ENCODE data around the gene UBE2B. TPM values are rescaled to one million over a fixed set of nuclear protein-coding genes. Genes with fewer than 3 reads are reported as not detected.

Gene UBE2B
- total RNA-seq, 1 donor from 2014 or later: 108 TPM

DNA sequence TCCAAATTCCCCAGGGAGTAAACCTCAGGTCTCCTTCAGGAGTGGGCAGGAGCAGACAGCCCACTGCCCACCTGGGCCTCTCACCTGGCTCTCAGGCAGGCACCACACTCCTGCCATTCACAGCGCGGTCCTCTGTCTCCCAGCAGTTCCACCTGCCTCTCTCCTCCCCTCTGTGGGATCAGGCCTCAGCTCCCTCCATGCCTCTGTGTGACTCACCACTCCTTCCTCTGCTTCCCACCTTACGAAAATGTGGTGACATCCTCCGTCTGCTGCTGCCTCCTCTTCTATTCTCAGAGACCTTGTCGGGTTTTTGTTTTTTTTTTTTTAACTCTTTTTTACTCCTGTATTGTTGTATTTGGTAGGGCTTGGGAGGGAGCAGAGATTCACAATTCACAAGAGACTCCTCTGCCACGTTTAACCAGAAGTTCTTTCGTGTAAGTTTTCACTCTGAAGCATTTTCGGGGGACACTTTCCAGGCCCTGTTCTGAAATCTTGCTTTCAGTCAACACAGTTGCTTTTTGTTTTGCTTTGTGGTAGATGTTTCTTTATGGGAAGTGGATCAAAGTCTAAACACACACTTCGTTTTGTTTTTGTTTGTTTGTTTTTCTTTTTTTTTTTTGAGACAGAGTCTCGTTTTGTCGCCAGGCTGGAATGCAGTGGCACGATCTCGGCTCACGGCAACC, 61.4 kb downstream of the UBE2B start:
- H3K4me3 Mint-ChIP-seq: peak overlapping the region; percentile 4
- intact Hi-C loops (cut with micrococcal nuclease): no loop called here
- H3K27me3 Mint-ChIP-seq: peaks cover 9% of the 10 kb centered on the region
- H3K27ac Mint-ChIP-seq: peak overlapping the region; percentile 67
- H3K9me3 Mint-ChIP-seq: no peaks in the 10 kb centered on the region
- no peaks in the 10 kb centered on the region for H3K36me3 Mint-ChIP-seq (ENCODE audit: low read depth)
- peaks cover 23% of the 10 kb centered on the region for H3K4me1 Mint-ChIP-seq
- no peak for DNase-seq

DNA sequence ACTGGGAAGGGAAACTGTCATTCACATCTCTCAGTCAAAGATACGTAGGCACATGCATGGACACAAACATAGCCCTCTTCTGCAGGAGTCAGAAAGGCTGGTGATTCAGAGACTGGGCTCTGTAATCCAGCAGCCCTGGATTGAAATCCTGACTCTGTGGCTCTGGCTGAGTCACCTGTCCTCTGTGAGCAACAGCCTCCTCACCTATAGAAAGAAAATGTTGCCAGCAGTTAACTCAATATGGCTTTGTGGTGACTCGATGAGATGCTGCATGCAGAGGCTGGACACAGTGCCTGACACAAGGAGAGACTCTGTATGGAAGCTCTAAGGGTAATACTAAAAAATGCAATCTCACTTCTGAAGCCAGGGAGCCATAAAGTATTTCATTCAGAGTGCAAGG, 64.2 kb downstream of the UBE2B start:
- Mint-ChIP-seq H3K36me3 (ENCODE audit: low read depth) (no peaks in the 10 kb centered on the region), H3K9me3 (no peaks in the 10 kb centered on the region), H3K27ac (peak overlapping the region; percentile 75), H3K4me3 (no peak overlapping the region), H3K27me3 (no peaks in the 10 kb centered on the region), H3K4me1 (peaks cover 23% of the 10 kb centered on the region)
- DNase-seq: no peak
- intact Hi-C loops (cut with micrococcal nuclease): no loop called here

GRCh38 chr5:134436523-134437339, 65.4 kb downstream of the UBE2B start:
- Mint-ChIP-seq H3K9me3 (no peaks in the 10 kb centered on the region), H3K36me3 (ENCODE audit: low read depth) (no peaks in the 10 kb centered on the region), H3K27me3 (no peaks in the 10 kb centered on the region), H3K4me3 (peak overlapping the region; percentile 39), H3K4me1 (peaks cover 23% of the 10 kb centered on the region), H3K27ac (peak overlapping the region; percentile 85)
- intact Hi-C loops (cut with micrococcal nuclease): loop anchor here (2.0 kb wide), 1 partner anchor 24 kb away; no protein-coding TSS in a partner anchor
- peak; percentile 88 for DNase-seq

DNA sequence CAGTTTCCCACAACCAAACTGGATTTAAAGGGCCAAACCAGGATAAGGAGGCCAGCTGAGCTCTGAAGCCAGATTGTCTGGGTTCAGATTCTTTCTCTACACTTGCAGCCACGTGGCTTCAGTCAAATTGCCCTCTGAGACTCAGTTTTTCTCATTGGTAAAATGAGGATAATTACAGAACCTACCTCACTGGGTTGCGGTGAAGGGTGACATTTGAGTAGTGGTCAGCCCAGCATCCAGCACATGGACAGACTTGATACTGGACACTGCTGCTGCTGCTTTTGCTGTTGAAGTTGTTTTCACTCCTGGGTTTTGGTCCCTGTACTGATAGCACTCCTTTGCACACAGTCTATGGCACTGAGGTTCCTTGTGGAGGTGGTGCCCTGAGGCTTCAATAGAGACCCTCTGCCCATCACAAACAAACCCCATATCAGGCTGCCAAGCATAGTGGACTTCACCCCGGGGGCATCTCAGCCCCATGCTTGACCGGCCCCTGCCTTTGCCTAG, 66.0 kb downstream of the UBE2B start:
- peak overlapping the region; percentile 85 for H3K27ac Mint-ChIP-seq
- H3K36me3 Mint-ChIP-seq (ENCODE audit: low read depth): no peaks in the 10 kb centered on the region
- no peaks in the 10 kb centered on the region for H3K9me3 Mint-ChIP-seq
- no peak for DNase-seq
- no peak overlapping the region for H3K4me3 Mint-ChIP-seq
- intact Hi-C loops (cut with micrococcal nuclease): loop anchor here (2.0 kb wide), 1 partner anchor 25 kb away; no protein-coding TSS in a partner anchor
- peaks cover 19% of the 10 kb centered on the region for H3K4me1 Mint-ChIP-seq
- H3K27me3 Mint-ChIP-seq: no peaks in the 10 kb centered on the region

- no peak for DNase-seq
- Mint-ChIP-seq H3K4me1 (peaks cover 13% of the 10 kb centered on the region), H3K36me3 (ENCODE audit: low read depth) (no peaks in the 10 kb centered on the region), H3K27ac (no peak overlapping the region), H3K9me3 (no peaks in the 10 kb centered on the region), H3K27me3 (no peaks in the 10 kb centered on the region), H3K4me3 (no peak overlapping the region)
- intact Hi-C loops (cut with micrococcal nuclease): loop anchor here (2.0 kb wide), 1 partner anchor 25 kb away; no protein-coding TSS in a partner anchor
These were observed 66.6 kb downstream of the UBE2B start for GRCh38 chr5:134437847-134438581.

- H3K4me3 Mint-ChIP-seq: no peak overlapping the region
- H3K9me3 Mint-ChIP-seq: no peaks in the 10 kb centered on the region
- H3K27me3 Mint-ChIP-seq: no peaks in the 10 kb centered on the region
- no peak overlapping the region for H3K27ac Mint-ChIP-seq
- intact Hi-C loops (cut with micrococcal nuclease): no loop called here
- peaks cover 13% of the 10 kb centered on the region for H3K4me1 Mint-ChIP-seq
- H3K36me3 Mint-ChIP-seq (ENCODE audit: low read depth): no peaks in the 10 kb centered on the region
- no peak for DNase-seq
These were observed 67.4 kb downstream of the UBE2B start for GRCh38 chr5:134438721-134439123.

GRCh38 chr5:134439210-134439654, 67.9 kb downstream of the UBE2B start:
- H3K4me3 Mint-ChIP-seq: no peak overlapping the region
- H3K4me1 Mint-ChIP-seq: peaks cover 13% of the 10 kb centered on the region
- H3K36me3 Mint-ChIP-seq (ENCODE audit: low read depth): no peaks in the 10 kb centered on the region
- intact Hi-C loops (cut with micrococcal nuclease): no loop called here
- H3K27ac Mint-ChIP-seq: no peak overlapping the region
- no peak for DNase-seq
- no peaks in the 10 kb centered on the region for H3K9me3 Mint-ChIP-seq
- no peaks in the 10 kb centered on the region for H3K27me3 Mint-ChIP-seq

- DNase-seq: no peak
- no peak overlapping the region for H3K27ac Mint-ChIP-seq
- H3K27me3 Mint-ChIP-seq: no peaks in the 10 kb centered on the region
- intact Hi-C loops (cut with micrococcal nuclease): no loop called here
- no peaks in the 10 kb centered on the region for H3K9me3 Mint-ChIP-seq
- no peak overlapping the region for H3K4me3 Mint-ChIP-seq
- peaks cover 15% of the 10 kb centered on the region for H3K4me1 Mint-ChIP-seq
- H3K36me3 Mint-ChIP-seq (ENCODE audit: low read depth): no peaks in the 10 kb centered on the region
These were observed 68.9 kb downstream of the UBE2B start for GRCh38 chr5:134440201-134440755.

Other genes with a start within 250 kb of the UBE2B start
- gene SKP1, start 194.6 kb upstream of the UBE2B start, total RNA-seq: 266 and 289 TPM in 2 replicates
- 177 and 199 TPM in 2 replicates for gene PPP2CA, start 145.5 kb upstream of the UBE2B start, total RNA-seq
- 0.76 and 1.3 TPM in 2 replicates for gene CDKL3, start 4.4 kb upstream of the UBE2B start, total RNA-seq
- gene CDKN2AIPNL, start 40.3 kb downstream of the UBE2B start, total RNA-seq: 32.0 and 34.3 TPM in 2 replicates
- gene JADE2, start 154.1 kb downstream of the UBE2B start, total RNA-seq: 72.5 and 81.3 TPM in 2 replicates

All from activated CD4-positive, alpha-beta T cell treated with anti-CD3 and anti-CD28 coated beads, Interleukin-2, amount 10 ng/mL, durations not matched to agents 24 days and 14 days (primary cell).